ENCODE measurements around the gene SERINC5.
"Not testable (repeated sequence)": the region's sequence is repeated elsewhere in the genome, so short reads cannot be mapped to it uniquely, and the experiment has no call there.

SERINC5 gene

GRCh38 chr5:80114860-80115259, 141.0 kb downstream of the SERINC5 start:
- no peaks in the 10 kb centered on the region for H3K9me3 ChIP-seq
- no peaks in the 10 kb centered on the region for H3K27me3 ChIP-seq
- no peak overlapping the region for H3K4me3 ChIP-seq (ENCODE audit: low read depth, low read length)
- H3K4me1 ChIP-seq: peaks cover 11% of the 10 kb centered on the region
- peak; percentile 25 for DNase-seq
- H3K36me3 ChIP-seq: no peaks in the 10 kb centered on the region
- no peak for TF ChIP-seq CTCF (IDR thresholded peaks at IDR 0.05; ENCODE audit: low read depth, low read length)

- DNase-seq; H3K27me3 ChIP-seq; H3K36me3 ChIP-seq; H3K4me3 ChIP-seq (ENCODE audit: low read depth, low read length); H3K9me3 ChIP-seq: not testable (repeated sequence)
- H3K4me1 ChIP-seq: peaks cover 11% of the 10 kb centered on the region
These were observed 144.4 kb downstream of the SERINC5 start for GRCh38 chr5:80111376-80111990.

GRCh38 chr5:80109646-80110478, 146.0 kb downstream of the SERINC5 start:
- Histone ChIP-seq H3K4me3 (ENCODE audit: low read depth, low read length) (peak overlapping the region; percentile 26), H3K4me1 (peaks cover 11% of the 10 kb centered on the region), H3K9me3 (no peaks in the 10 kb centered on the region), H3K27me3 (no peaks in the 10 kb centered on the region), H3K36me3 (no peaks in the 10 kb centered on the region)
- TF ChIP-seq CTCF (IDR thresholded peaks at IDR 0.05; ENCODE audit: low read depth, low read length): no peak
- DNase-seq: peak; percentile 89

- DNase-seq: no peak
- Histone ChIP-seq H3K9me3 (no peaks in the 10 kb centered on the region), H3K36me3 (no peaks in the 10 kb centered on the region), H3K4me1 (peaks cover 11% of the 10 kb centered on the region), H3K27me3 (no peaks in the 10 kb centered on the region), H3K4me3 (ENCODE audit: low read depth, low read length) (no peak overlapping the region)
- TF ChIP-seq CTCF (IDR thresholded peaks at IDR 0.05; ENCODE audit: low read depth, low read length): no peak
These were observed 148.9 kb downstream of the SERINC5 start for GRCh38 chr5:80106916-80107315.

- Histone ChIP-seq H3K4me1 (peaks cover 8% of the 10 kb centered on the region), H3K9me3 (no peaks in the 10 kb centered on the region), H3K27me3 (no peaks in the 10 kb centered on the region), H3K4me3 (ENCODE audit: low read depth, low read length) (no peak overlapping the region), H3K36me3 (no peaks in the 10 kb centered on the region)
- TF ChIP-seq CTCF (IDR thresholded peaks at IDR 0.05; ENCODE audit: low read depth, low read length): no peak
- no peak for DNase-seq
These were observed 150.0 kb downstream of the SERINC5 start for GRCh38 chr5:80105698-80106439.

GRCh38 chr5:80103371-80103770, 152.5 kb downstream of the SERINC5 start:
- H3K9me3 ChIP-seq: no peaks in the 10 kb centered on the region
- H3K36me3 ChIP-seq: no peaks in the 10 kb centered on the region
- DNase-seq: no peak
- no peak for TF ChIP-seq CTCF (IDR thresholded peaks at IDR 0.05; ENCODE audit: low read depth, low read length)
- no peak overlapping the region for H3K4me3 ChIP-seq (ENCODE audit: low read depth, low read length)
- H3K27me3 ChIP-seq: no peaks in the 10 kb centered on the region
- no peaks in the 10 kb centered on the region; the same call in 1 of the 2 replicates for H3K4me1 ChIP-seq
